SK-N-MC (cell line): ENCODE results near the gene KIAA1328.

Experiments
- EZH2 ChIP-seq: fragments of 200-600 bp; sonication (generic); IDR thresholded peaks from one replicate; pipeline ENCODE4 v1.6.1; 2017; ENCODE audit warnings: antibody characterized with exemption
- FOXP2 ChIP-seq: optimal IDR thresholded peaks from 2 replicates; pipeline ENCODE3; 2011; ENCODE audit warnings: mild to moderate bottlenecking, moderate library complexity; ENCODE audit not compliant: insufficient read depth; ENCODE audit errors: extremely low read length, control extremely low read depth
- POLR2AphosphoS5 ChIP-seq: IDR thresholded peaks from 2 replicates; pipeline ENCODE4 v1.6.1; 2012; ENCODE audit warnings: mild to moderate bottlenecking, low read depth, low read length, borderline replicate concordance

- no peak for TF ChIP-seq POLR2AphosphoS5
- TF ChIP-seq EZH2, result no peak
- no peak for TF ChIP-seq FOXP2
Observed at GRCh38 chr18:37275237-37275741, 446.4 kb downstream of the KIAA1328 start.
